NCI-H526 treated with DMSO at 0.1 percent for 48 hours (cell line): ENCODE data around the gene AKT2.
A peak's percentile ranks its signal among the peaks of the same experiment; 100 is the strongest.
"Not testable (repeated sequence)": the region's sequence is repeated elsewhere in the genome, so short reads cannot be mapped to it uniquely, and the experiment has no call there.

ENCODE experiments used
- DNase-seq: peaks from one replicate; lab custom pipeline; 2025; lab: John Stamatoyannopoulos, UW

AKT2 gene

GRCh38 chr19:40219029-40219428, 66.1 kb downstream of the AKT2 start:
- DNase-seq, result not testable (repeated sequence)

GRCh38 chr19:40217934-40218890, 66.9 kb downstream of the AKT2 start, which contains the start of gene TTC9B:
Gene TTC9B (minus strand): TSS chr19:40218384. CDS start chr19:40218381, 3 bp downstream.
- no peak for DNase-seq

- peak; percentile 88 for DNase-seq
Measured at GRCh38 chr19:40217027-40217810, 67.9 kb downstream of the AKT2 start.

GRCh38 chr19:40216777-40217026, 68.4 kb downstream of the AKT2 start:
- no peak for DNase-seq

GRCh38 chr19:40216013-40216776, 69.0 kb downstream of the AKT2 start:
- no peak for DNase-seq

- DNase-seq, result no peak
Measured at GRCh38 chr19:40214936-40215335, 70.2 kb downstream of the AKT2 start.

- DNase-seq, result no peak
Measured at GRCh38 chr19:40213882-40214570, 71.1 kb downstream of the AKT2 start.

GRCh38 chr19:40213251-40213829, 71.8 kb downstream of the AKT2 start:
- no peak for DNase-seq

GRCh38 chr19:40210889-40211288, 74.3 kb downstream of the AKT2 start:
- no peak for DNase-seq

GRCh38 chr19:40208602-40209001, 76.5 kb downstream of the AKT2 start:
- DNase-seq, result no peak

- DNase-seq, result no peak
Measured at GRCh38 chr19:40205760-40206159, 79.4 kb downstream of the AKT2 start.

GRCh38 chr19:40204381-40204780, 80.8 kb downstream of the AKT2 start:
- DNase-seq, result no peak

- no peak for DNase-seq
Measured at GRCh38 chr19:40200341-40201099, 84.6 kb downstream of the AKT2 start.

- no peak for DNase-seq
Measured at GRCh38 chr19:40198272-40198990, 86.7 kb downstream of the AKT2 start.

- no peak for DNase-seq
Measured at GRCh38 chr19:40193587-40193849, 91.6 kb downstream of the AKT2 start.

GRCh38 chr19:40192758-40193586, 92.2 kb downstream of the AKT2 start:
- no peak for DNase-seq

- DNase-seq, result no peak
Measured at GRCh38 chr19:40191836-40192646, 93.1 kb downstream of the AKT2 start.
